Cardiac atrium fibroblast (primary cell): ENCODE results near the gene HRAS. TPM values are rescaled to one million over a fixed set of nuclear protein-coding genes. Genes with fewer than 3 reads are reported as not detected.

ENCODE experiments used
- total RNA-seq: library from RNA; depleted of rRNA; stranded (reverse); fragments of >200 nt; gene quantifications from 2 replicates; pipeline ENCODE4 v1.2.3, GENCODE V29; 2015

The HRAS gene
- total RNA-seq, result 46.4 and 67.1 TPM in 2 replicates

GRCh38 chr11:535519-536454, at the start of gene HRAS:
TSS of gene HRAS (minus strand) at chr11:535576.

GRCh38 chr11:575996-576768, 40.8 kb upstream of the HRAS start, which contains the start of gene PHRF1:
TSS of gene PHRF1 (plus strand) at chr11:576470. CDS start at chr11:581513, 5,043 bp downstream.

GRCh38 chr11:560305-561147, 25.1 kb upstream of the HRAS start, which contains the start of the genes LMNTD2 and RASSF7:
TSS of gene LMNTD2 (minus strand) at chr11:560738. CDS start at chr11:560716, 22 bp downstream.
TSS of gene RASSF7 (plus strand) at chr11:560970. CDS start at chr11:561769, 799 bp downstream.

GRCh38 chr11:536841-537621, 1.7 kb upstream of the HRAS start, which contains the start of gene LRRC56:
TSS of gene LRRC56 (plus strand) at chr11:537527. CDS start at chr11:540685, 3,158 bp downstream.

GRCh38 chr11:506995-507726, 28.2 kb downstream of the HRAS start, which contains the start of gene RNH1:
TSS of gene RNH1 (minus strand) at chr11:507242. CDS start at chr11:502162, 5,080 bp downstream.

Other genes with a start within 250 kb of the HRAS start
- gene PGGHG, start 246.4 kb downstream of the HRAS start, total RNA-seq, result 16.7 and 34.8 TPM in 2 replicates
- not detected in 2 replicates for gene IFITM5, start 236.1 kb downstream of the HRAS start, total RNA-seq
- gene IFITM2, start 227.8 kb downstream of the HRAS start, total RNA-seq, result 478 and 666 TPM in 2 replicates
- gene IFITM1, start 221.5 kb downstream of the HRAS start, total RNA-seq, result 203 and 427 TPM in 2 replicates
- gene IFITM3, start 214.7 kb downstream of the HRAS start, total RNA-seq, result 802 and 859 TPM in 2 replicates
- 2.3 and 7.1 TPM in 2 replicates for gene B4GALNT4, start 166.1 kb downstream of the HRAS start, total RNA-seq
- 0.54 and 3.2 TPM in 2 replicates for gene PKP3, start 141.4 kb downstream of the HRAS start, total RNA-seq
- 42.4 and 43.0 TPM in 2 replicates for gene SIGIRR, start 120.6 kb downstream of the HRAS start, total RNA-seq
- gene ANO9, start 93.6 kb downstream of the HRAS start, total RNA-seq, result not detected in 2 replicates
- 36.3 and 40.8 TPM in 2 replicates for gene PTDSS2, start 85.3 kb downstream of the HRAS start, total RNA-seq
- gene RNH1, start 28.3 kb downstream of the HRAS start, total RNA-seq, result 451 and 498 TPM in 2 replicates
- 0.16 and 1.3 TPM in 2 replicates for gene LRRC56, start 2.0 kb upstream of the HRAS start, total RNA-seq
- gene LMNTD2, start 25.2 kb upstream of the HRAS start, total RNA-seq, result 0.81 and 3.1 TPM in 2 replicates
- gene RASSF7, start 25.4 kb upstream of the HRAS start, total RNA-seq, result 8.3 and 11.3 TPM in 2 replicates
- 13.0 and 17.2 TPM in 2 replicates for gene PHRF1, start 40.9 kb upstream of the HRAS start, total RNA-seq
- 20.4 and 34.1 TPM in 2 replicates for gene IRF7, start 80.4 kb upstream of the HRAS start, total RNA-seq
- not detected in 2 replicates for gene CDHR5, start 89.4 kb upstream of the HRAS start, total RNA-seq
- gene SCT, start 91.6 kb upstream of the HRAS start, total RNA-seq, result not detected in 2 replicates
- gene DRD4, start 101.7 kb upstream of the HRAS start, total RNA-seq, result not detected in 2 replicates
- 25.1 and 28.2 TPM in 2 replicates for gene DEAF1, start 159.6 kb upstream of the HRAS start, total RNA-seq
- gene TMEM80, start 160.2 kb upstream of the HRAS start, total RNA-seq, result 16.6 and 29.0 TPM in 2 replicates
- 11.7 and 14.1 TPM in 2 replicates for gene EPS8L2, start 170.7 kb upstream of the HRAS start, total RNA-seq
- gene TALDO1, start 211.9 kb upstream of the HRAS start, total RNA-seq, result 167 and 182 TPM in 2 replicates
- gene GATD1, start 241.9 kb upstream of the HRAS start, total RNA-seq, result 39.0 and 42.3 TPM in 2 replicates